ENCODE results near the gene NATD1.
"Not testable (repeated sequence)": the region's sequence is repeated elsewhere in the genome, so short reads cannot be mapped to it uniquely, and the experiment has no call there.

The NATD1 gene

GRCh38 chr17:21214015-21214776 is 39.0 kb downstream of the NATD1 start, which contains the start of gene TMEM11:
Gene TMEM11, minus strand, starts transcription at chr17:21214161. Its CDS starts 9 bp downstream, at chr17:21214152.
- peak; percentile 97 for DNase-seq

GRCh38 chr17:21213638-21214014 is 39.6 kb downstream of the NATD1 start:
- no peak for DNase-seq

GRCh38 chr17:21212826-21213637 is 40.2 kb downstream of the NATD1 start:
- DNase-seq = no peak

- no peak for DNase-seq
Observed at GRCh38 chr17:21211825-21212479, 41.3 kb downstream of the NATD1 start.

GRCh38 chr17:21210411-21211076 is 42.7 kb downstream of the NATD1 start:
- no peak for DNase-seq

- DNase-seq = no peak
Observed at GRCh38 chr17:21209511-21210175, 43.6 kb downstream of the NATD1 start.

GRCh38 chr17:21208352-21208751 is 44.9 kb downstream of the NATD1 start:
- no peak for DNase-seq

GRCh38 chr17:21204935-21205334 is 48.3 kb downstream of the NATD1 start:
- DNase-seq = no peak

- no peak for DNase-seq
Observed at GRCh38 chr17:21202512-21202911, 50.7 kb downstream of the NATD1 start.

GRCh38 chr17:21201874-21202273 is 51.3 kb downstream of the NATD1 start:
- no peak for DNase-seq

- DNase-seq = no peak
Observed at GRCh38 chr17:21201298-21201595, 52.0 kb downstream of the NATD1 start.

- DNase-seq = no peak
Observed at GRCh38 chr17:21200590-21201297, 52.5 kb downstream of the NATD1 start.

GRCh38 chr17:21199856-21200255 is 53.4 kb downstream of the NATD1 start:
- DNase-seq = no peak

- no peak for DNase-seq
Observed at GRCh38 chr17:21199311-21199710, 53.9 kb downstream of the NATD1 start.

GRCh38 chr17:21198411-21198810 is 54.8 kb downstream of the NATD1 start:
- no peak for DNase-seq

GRCh38 chr17:21196126-21196525 is 57.1 kb downstream of the NATD1 start:
- no peak for DNase-seq

GRCh38 chr17:21194703-21195102 is 58.5 kb downstream of the NATD1 start:
- no peak for DNase-seq

- DNase-seq = no peak
Observed at GRCh38 chr17:21194226-21194625, 59.0 kb downstream of the NATD1 start.

- no peak for DNase-seq
Observed at GRCh38 chr17:21193031-21193430, 60.2 kb downstream of the NATD1 start.

GRCh38 chr17:21192414-21192813 is 60.8 kb downstream of the NATD1 start:
- DNase-seq = not testable (repeated sequence)

GRCh38 chr17:21191698-21192097 is 61.5 kb downstream of the NATD1 start:
- DNase-seq = no peak

GRCh38 chr17:21190078-21190477 is 63.1 kb downstream of the NATD1 start:
- DNase-seq = no peak
